Heart left ventricle (tissue), 16 donors: ENCODE results near the gene SCARB1. TPM values are rescaled to one million over a fixed set of nuclear protein-coding genes. Genes with fewer than 3 reads are reported as not detected.
A peak's percentile ranks its signal among the peaks of the same experiment; 100 is the strongest.

Experiments used
- ATAC-seq, 4 donors: fragments of 200-7000 bp; cut with Tn5 transposase; one replicate each; pipeline ENCODE4 v1.9.1; 2020 to 2022; ENCODE audit warnings: moderate library complexity in 4 of 4, mild to moderate bottlenecking in 3 of 4, moderate number of reproducible peaks in 1 of 4
- DNase-seq, 5 donors: peaks; one replicate each; pipeline ENCODE4 v3.0.0-alpha.2; 2020
- H3K27ac ChIP-seq, 12 donors: fragments of 200-600 bp; sonication (generic) in 4 of 12; one replicate each; pipeline versions ENCODE4 v1.5.0 to v1.8.0; 2016 to 2022; ENCODE audit warnings: mild to moderate bottlenecking in 2 of 12
- H3K27me3 ChIP-seq, 9 donors: fragments of 200-600 bp; sonication (generic) in 2 of 9; one replicate each; pipeline versions ENCODE4 v1.5.1 to v1.8.0; 2016 to 2022; ENCODE audit warnings: mild to moderate bottlenecking in 3 of 9
- H3K36me3 ChIP-seq, 9 donors: fragments of 200-600 bp; sonication (generic) in 2 of 9; one replicate each; pipeline versions ENCODE4 v1.5.0 to v1.8.0; 2018 to 2022; ENCODE audit warnings: mild to moderate bottlenecking in 2 of 9
- H3K4me1 ChIP-seq, 12 donors: fragments of 200-600 bp; sonication (generic) in 4 of 12; one replicate each; pipeline versions ENCODE4 v1.5.0 to v1.8.0; 2016 to 2022; ENCODE audit warnings: mild to moderate bottlenecking in 3 of 12
- H3K4me3 ChIP-seq, 12 donors: fragments of 200-600 bp; sonication (generic) in 4 of 12; one replicate each; pipeline versions ENCODE4 v1.5.0 to v1.8.0; 2017 to 2022; ENCODE audit warnings: mild to moderate bottlenecking in 9 of 12, moderate library complexity in 4 of 12
- H3K9me3 ChIP-seq, 12 donors: fragments of 200-600 bp; sonication (generic) in 4 of 12; one replicate each; pipeline versions ENCODE4 v1.5.0 to v1.8.0; 2016 to 2022; ENCODE audit warnings: mild to moderate bottlenecking in 1 of 12
- CTCF ChIP-seq, 12 donors: fragments of 200-600 bp; sonication (generic) in 4 of 12; IDR thresholded peaks; one replicate each; pipeline versions ENCODE4 v1.5.0 to v1.8.0; 2018 to 2022; ENCODE audit warnings: antibody characterized with exemption in 12 of 12, mild to moderate bottlenecking in 5 of 12
- POLR2A ChIP-seq, 2 donors: fragments of 450-650 bp; IDR thresholded peaks; one replicate each; pipeline ENCODE4 v1.6.1; 2017; ENCODE audit warnings: antibody characterized with exemption in 2 of 2, mild to moderate bottlenecking in 2 of 2, moderate library complexity in 2 of 2
- WGBS, 4 donors: extraction: QIAGEN DNeasy Blood & Tissue Kit in 2 of 4; methylation state at CpG; one replicate each; pipeline versions ENCODE4 v1.1.5 to v1.1.7; 2013 to 2018; 5-methylcytosine and 5-hydroxymethylcytosine counted together
- intact Hi-C, 10 donors: fragments of 100-400 bp; cut with DNase I; formaldehyde crosslinking; loops; one replicate each; pipeline versions ENCODE4 v1.11.1 to v1.14.2; 2022
- polyA plus RNA-seq, 2 donors: library from polyadenylated mRNA; stranded (reverse); fragments of 200-250 nt; gene quantifications; one replicate each; pipeline ENCODE4 v1.2.3, GENCODE V29; 2013
- total RNA-seq, 9 donors: library from RNA; depleted of rRNA in 2 of 9; stranded (reverse); fragments of >200 nt in 2 of 9; fragmentation: NEBNext Ultra II Directional in 3 of 9; extraction: Animal tissue kit (Norgen Biotek cat#: 25700) in 3 of 9; gene quantifications; one replicate each; pipeline versions ENCODE4 v1.1.0 to v1.2.4, GENCODE V29; 2016 to 2023
- donor health status: ischemic (EF 13 %, LVEDD 7.1; RV severe dilation, severe dysfunction).
- donor health status: healthy with polysubstance abuse.
- donor health status: DM: no; HTN: yes; CAD: no.
- donor health status: DM: no; HTN: no; CAD: no.
- donor health status: ischemic (EF 25% LVEDD 6.9; RV normal size, moderate dysfunction).
- donor health status: ischemic (EF 25% LVEDD 5.7; RV mildly dilated, moderate dysfunction).
- donor health status: healthy.
- donor health status: DM: yes; HTN: yes; CAD: no.
- donor health status: ischemic (EF 35%, LVEDD 5.7; RV mildly dilated, moderate dysfunction).
- donor health status: nonischemic (EF 11% LVEDD 7.7; RV severe dilation, severe dysfunction).
- donor health status: DM: yes; HTN: yes; CAD: no.
- donor health status: PGD.
- donor health status: ischemic (EF 29% LVEDD 5.4; RV normal size, mild dysfunction).
- donor health status: nonischemic (EF 23%, LVEDD 6.1; RV moderate dilation, normal function).

SCARB1 gene
- total and polyA plus RNA-seq, 11 donors = 6.9 to 21.7 (median 14.0) TPM

DNA sequence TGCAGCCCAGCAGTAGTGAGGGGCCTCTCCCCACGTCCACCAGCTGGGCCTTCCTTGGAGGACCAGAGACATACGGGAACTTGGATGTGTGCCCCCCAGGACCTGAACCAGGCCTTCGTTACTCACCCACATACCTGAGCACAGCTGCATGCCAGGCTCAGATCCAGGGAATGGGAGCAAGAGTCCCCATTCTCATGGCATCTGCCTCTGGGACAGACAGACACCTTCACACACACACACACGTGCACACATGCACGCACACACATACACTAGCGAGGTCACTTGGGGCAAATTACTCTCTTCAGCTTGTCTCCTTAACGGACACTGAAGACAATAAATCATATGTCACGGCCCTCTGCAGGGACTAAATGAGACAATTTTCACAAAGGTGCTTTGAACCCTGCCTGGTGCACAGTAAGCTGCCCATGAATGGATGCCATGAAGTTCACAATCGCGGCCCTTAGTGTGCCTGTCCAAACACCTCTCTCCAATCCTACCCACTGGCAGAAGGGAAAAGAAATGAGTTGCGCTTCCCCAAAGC lies 5.7 kb downstream of the SCARB1 start:
- H3K36me3 ChIP-seq = no peaks in the 10 kb centered on the region
- peaks cover 4 to 53% (median 36%) of the 10 kb centered on the region in 12 donors for H3K4me1 ChIP-seq
- H3K27ac ChIP-seq = no peak overlapping the region
- ATAC-seq (no peak), DNase-seq (no peak)
- H3K4me3 ChIP-seq = no peak overlapping the region
- intact Hi-C loops = loop anchor here in 1 of 10 donors (10.0 kb wide), 1 partner anchor 47 kb away; no protein-coding TSS in a partner anchor
- WGBS, 4 donors = 91 to 98% (median 94%) methylated on average over 11 of the region's 11 CpGs
- TF ChIP-seq CTCF (IDR thresholded peaks at IDR 0.05) = no peak
- no peak for TF ChIP-seq POLR2A (IDR thresholded peaks at IDR 0.05)
- H3K9me3 ChIP-seq = no peaks in the 10 kb centered on the region
- H3K27me3 ChIP-seq = no peaks in the 10 kb centered on the region

DNA sequence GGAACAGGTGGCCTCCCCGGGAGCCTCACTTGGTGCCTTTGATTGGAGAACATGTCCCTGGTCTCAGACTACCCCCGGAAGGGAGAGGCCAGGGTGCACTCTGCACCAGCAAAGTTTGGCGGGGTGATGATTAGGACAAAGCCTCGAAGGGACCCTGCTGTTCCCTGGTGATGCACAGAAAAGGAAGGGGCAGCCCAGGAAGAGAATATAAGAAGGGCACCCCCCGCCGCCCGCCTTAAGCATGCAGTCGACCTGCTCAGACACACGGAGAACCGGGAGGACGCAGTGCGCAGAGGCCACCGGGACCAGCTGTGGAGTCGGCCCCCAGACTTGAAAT lies 6.9 kb downstream of the SCARB1 start:
- 82 to 88% (median 86%) methylated on average over 12 to 14 of the region's 14 CpGs for WGBS, 4 donors
- Histone ChIP-seq H3K27ac (peak overlapping the region in 4 of 12 donors; percentile 35 to 74 (median 68)), H3K9me3 (no peaks in the 10 kb centered on the region), H3K36me3 (no peaks in the 10 kb centered on the region), H3K4me1 (peaks cover 0 to 53% (median 27%) of the 10 kb centered on the region in 12 donors), H3K27me3 (no peaks in the 10 kb centered on the region), H3K4me3 (no peak overlapping the region)
- intact Hi-C loops = loop anchor here in 1 of 10 donors (10.0 kb wide), 1 partner anchor 48 kb away; no protein-coding TSS in a partner anchor
- TF ChIP-seq POLR2A (IDR thresholded peaks at IDR 0.05) = no peak
- TF ChIP-seq CTCF (IDR thresholded peaks at IDR 0.05) = peak in 2 of 12 donors; percentile 0 to 1
- ATAC-seq (no peak), DNase-seq (no peak)

GRCh38 chr12:124856132-124856841 lies 7.4 kb downstream of the SCARB1 start:
- no peaks in the 10 kb centered on the region for H3K9me3 ChIP-seq

More at GRCh38 chr12:124856132-124856841, 7.4 kb downstream of the SCARB1 start:
- Histone ChIP-seq H3K4me1 (peaks cover 0 to 48% (median 23%) of the 10 kb centered on the region in 12 donors), H3K36me3 (no peaks in the 10 kb centered on the region), H3K27ac (peak overlapping the region in 9 of 12 donors; percentile 22 to 74 (median 61)), H3K4me3 (no peak overlapping the region), H3K27me3 (no peaks in the 10 kb centered on the region)
- DNase-seq (peak in 1 of 5 donors; percentile 49), ATAC-seq (peak; percentile 16 to 72 (median 58))
- intact Hi-C loops = loop anchor here in 1 of 10 donors (10.0 kb wide), 1 partner anchor 49 kb away; no protein-coding TSS in a partner anchor
- WGBS, 4 donors = 37 to 56% (median 38%) methylated on average over 14 to 16 of the region's 16 CpGs
- TF ChIP-seq CTCF (IDR thresholded peaks at IDR 0.05) (peak; percentile 33 to 69 (median 52)), POLR2A (IDR thresholded peaks at IDR 0.05) (no peak)
